ENCODE results near the gene CASZ1. TPM values are rescaled to one million over a fixed set of nuclear protein-coding genes. Genes with fewer than 3 reads are reported as not detected.

The CASZ1 gene
- total and polyA plus RNA-seq, 9 of the 15 experiments (the other 6 are each of a cell fraction or from before 2014, with no cell fraction given): 0.01 to 4.0 (median 0.76) TPM; not detected in 1

DNA sequence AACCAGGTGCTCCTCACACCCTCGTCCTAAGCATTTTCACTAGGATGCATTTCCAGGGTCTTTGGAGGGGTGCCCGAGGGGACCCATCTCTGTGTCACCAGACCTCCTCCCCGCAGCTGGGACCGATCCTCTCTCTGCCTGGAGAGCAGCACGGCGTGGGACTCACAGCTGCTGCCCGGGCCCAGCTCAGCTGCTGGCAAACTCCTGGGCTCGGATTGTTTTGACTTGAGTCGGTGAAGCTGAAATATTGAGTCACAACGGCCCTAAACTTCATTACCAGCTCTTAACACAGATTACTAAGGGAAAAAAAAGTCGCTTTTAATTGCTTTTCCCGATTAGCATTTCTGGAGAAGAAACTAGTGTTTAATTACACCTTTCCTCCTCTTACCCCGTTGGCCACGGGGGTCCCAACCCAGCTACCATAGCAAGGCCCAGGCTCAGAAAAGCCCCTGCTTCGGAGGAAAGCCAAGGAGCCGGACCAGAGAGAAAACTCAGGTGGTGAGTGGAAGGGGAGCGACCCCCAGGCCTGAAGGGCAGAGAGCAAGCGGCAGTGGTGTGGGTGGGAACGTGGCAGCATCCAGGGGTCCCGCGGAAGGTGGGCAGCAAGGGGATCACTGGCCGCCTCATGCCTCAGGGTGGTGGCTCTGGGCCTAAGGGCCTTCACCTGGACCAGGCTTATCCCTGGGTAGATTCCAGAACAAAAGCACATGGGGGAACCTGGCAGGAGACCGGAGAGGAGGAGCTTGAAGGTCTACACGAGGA lies 41.7 kb downstream of the CASZ1 start:
- FAIRE-seq (no peak), ATAC-seq (no peak), DNase-seq (ENCODE audit: extremely low read depth in 1 of 4, low spot score in 3 of 4) (no peak)
- no peak overlapping the region for H2AFZ ChIP-seq (ENCODE audit: low read depth, low read length)
- no TSS peak for BruUV-seq (replicated peaks)
- no peaks in the 10 kb centered on the region for H3K79me2 ChIP-seq (ENCODE audit: control insufficient read depth, insufficient read depth, low read length)
- in situ Hi-C loops (cut with MboI): no loop called here
- peaks cover 6% of the 10 kb centered on the region for H4K20me1 ChIP-seq (replicated peaks; ENCODE audit: control insufficient read depth, insufficient read depth, low read length)
- H3K9ac ChIP-seq (ENCODE audit: insufficient read depth in 1 of 2, low read depth in 2 of 2, low read length in 2 of 2): no peak overlapping the region
- no peak overlapping the region for H3K4me2 ChIP-seq (ENCODE audit: insufficient read depth, low read length)
- under 1% methylated on average over 24 of the region's 24 CpGs for WGBS (ENCODE audit: insufficient coverage, low coverage, missing lambda C conversion rate)
- intact Hi-C loops (cut with micrococcal nuclease): no loop called here
- H3K36me3 ChIP-seq (ENCODE audit: control insufficient read depth, insufficient read depth, low read length): no peaks in the 10 kb centered on the region
- H3K4me1 ChIP-seq (replicated peaks in 1 of 2; ENCODE audit: control insufficient read depth in 2 of 2, insufficient read depth in 2 of 2, low read length in 2 of 2): peaks cover 0 to 12% of the 10 kb centered on the region in 2 experiments; a peak in 1 of 5 replicates
- H3K4me3 ChIP-seq: no peak overlapping the region
- peaks cover 57 to 92% of the 10 kb centered on the region in 2 experiments for H3K27me3 ChIP-seq (ENCODE audit: control insufficient read depth in 2 of 2, insufficient read depth in 2 of 2, low read length in 2 of 2)
- 0 out of 2 replicates have a peak, but pooled peaks cover 5% of the 10 kb centered on the region for H3K9me3 ChIP-seq (replicated peaks; ENCODE audit: control insufficient read depth, insufficient read depth, low read depth, low read length)
- ChIA-PET POLR2A (interaction anchor here (0.6 to 0.7 kb wide), 3 partner anchors 25 to 56 kb away, joined by 3 read pairs; no protein-coding TSS in a partner anchor), CTCF (ENCODE audit: low intra/inter-chr PET ratio) (no interaction called here)
- no peak for TF ChIP-seq PCBP2 (IDR thresholded peaks at IDR 0.05; ENCODE audit: low read depth, low read length, poor library complexity, severe bottlenecking)
- TF ChIP-seq GABPB2 (CRISPR knock-in tag; conservative IDR thresholded peaks at IDR 0.05): no peak
- TF ChIP-seq NELFE (IDR thresholded peaks at IDR 0.05; ENCODE audit: insufficient read depth, insufficient read length): no peak
- no peak for TF ChIP-seq ZNF431 (CRISPR knock-in tag; IDR thresholded peaks at IDR 0.05)
- TF ChIP-seq HNRNPH1 (optimal IDR thresholded peaks at IDR 0.05; ENCODE audit: low read depth, low read length): no peak
- TF ChIP-seq NFE2 (IDR thresholded peaks at IDR 0.05; ENCODE audit: low read depth): no peak
- no peak for TF ChIP-seq MYBL2 (IDR thresholded peaks at IDR 0.05; ENCODE audit: low read depth)
- TF ChIP-seq MYBL2 (CRISPR knock-in tag; IDR thresholded peaks at IDR 0.05; ENCODE audit: borderline replicate concordance): no peak
- no peak for TF ChIP-seq RFX1 (IDR thresholded peaks at IDR 0.05)
- TF ChIP-seq ZNF445 (CRISPR knock-in tag; IDR thresholded peaks at IDR 0.05; ENCODE audit: low read depth): no peak
- TF ChIP-seq CBFA2T2 (conservative IDR thresholded peaks at IDR 0.05): no peak
- no peak for TF ChIP-seq ZFP30 (CRISPR knock-in tag; IDR thresholded peaks at IDR 0.05; ENCODE audit: borderline replicate concordance)
- no peak for TF ChIP-seq CTBP1 (IDR thresholded peaks at IDR 0.05; ENCODE audit: borderline replicate concordance)
- no peak for TF ChIP-seq HNRNPK (IDR thresholded peaks at IDR 0.05; ENCODE audit: low read depth, low read length, poor library complexity, severe bottlenecking)
- no peak for TF ChIP-seq OTX1 (CRISPR knock-in tag; IDR thresholded peaks at IDR 0.05)
- TF ChIP-seq ZNF507 (tag; conservative IDR thresholded peaks at IDR 0.05): no peak
- TF ChIP-seq, protein P1, sequence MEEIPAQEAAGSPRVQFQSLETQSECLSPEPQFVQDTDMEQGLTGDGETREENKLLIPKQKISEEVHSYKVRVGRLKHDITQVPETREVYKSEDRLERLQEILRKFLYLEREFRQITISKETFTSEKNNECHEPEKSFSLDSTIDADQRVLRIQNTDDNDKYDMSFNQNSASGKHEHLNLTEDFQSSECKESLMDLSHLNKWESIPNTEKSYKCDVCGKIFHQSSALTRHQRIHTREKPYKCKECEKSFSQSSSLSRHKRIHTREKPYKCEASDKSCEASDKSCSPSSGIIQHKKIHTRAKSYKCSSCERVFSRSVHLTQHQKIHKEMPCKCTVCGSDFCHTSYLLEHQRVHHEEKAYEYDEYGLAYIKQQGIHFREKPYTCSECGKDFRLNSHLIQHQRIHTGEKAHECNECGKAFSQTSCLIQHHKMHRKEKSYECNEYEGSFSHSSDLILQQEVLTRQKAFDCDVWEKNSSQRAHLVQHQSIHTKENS (CRISPR knock-in tag; IDR thresholded peaks at IDR 0.05): no peak
- TF ChIP-seq TAF9B (IDR thresholded peaks at IDR 0.05; ENCODE audit: partially characterized antibody): no peak
- no peak for TF ChIP-seq MYC (IDR thresholded peaks at IDR 0.05; ENCODE audit: low read depth, low read length)
- no peak for TF ChIP-seq MYC (CRISPR knock-in tag; IDR thresholded peaks at IDR 0.05; ENCODE audit: borderline replicate concordance, low read depth)
- TF ChIP-seq, protein P2, sequence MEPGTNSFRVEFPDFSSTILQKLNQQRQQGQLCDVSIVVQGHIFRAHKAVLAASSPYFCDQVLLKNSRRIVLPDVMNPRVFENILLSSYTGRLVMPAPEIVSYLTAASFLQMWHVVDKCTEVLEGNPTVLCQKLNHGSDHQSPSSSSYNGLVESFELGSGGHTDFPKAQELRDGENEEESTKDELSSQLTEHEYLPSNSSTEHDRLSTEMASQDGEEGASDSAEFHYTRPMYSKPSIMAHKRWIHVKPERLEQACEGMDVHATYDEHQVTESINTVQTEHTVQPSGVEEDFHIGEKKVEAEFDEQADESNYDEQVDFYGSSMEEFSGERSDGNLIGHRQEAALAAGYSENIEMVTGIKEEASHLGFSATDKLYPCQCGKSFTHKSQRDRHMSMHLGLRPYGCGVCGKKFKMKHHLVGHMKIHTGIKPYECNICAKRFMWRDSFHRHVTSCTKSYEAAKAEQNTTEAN (CRISPR knock-in tag; IDR thresholded peaks at IDR 0.05): no peak
- H3K9me1 ChIP-seq (ENCODE audit: control insufficient read depth, insufficient read depth, low read length): no peaks in the 10 kb centered on the region
- no peak overlapping the region for H3K27ac ChIP-seq (ENCODE audit: extremely low read depth, low read depth, low read length)
